GM21528 (cell line): ENCODE results near the gene EVI5L.

Experiments used
- ATAC-seq: cut with Tn5 transposase; IDR thresholded peaks from one replicate; pipeline ENCODE4 v1.9.1; 2021; ENCODE audit warnings: mild to moderate bottlenecking, moderate library complexity; ENCODE audit not compliant: unreplicated experiment, low FRiP score

Gene EVI5L

DNA sequence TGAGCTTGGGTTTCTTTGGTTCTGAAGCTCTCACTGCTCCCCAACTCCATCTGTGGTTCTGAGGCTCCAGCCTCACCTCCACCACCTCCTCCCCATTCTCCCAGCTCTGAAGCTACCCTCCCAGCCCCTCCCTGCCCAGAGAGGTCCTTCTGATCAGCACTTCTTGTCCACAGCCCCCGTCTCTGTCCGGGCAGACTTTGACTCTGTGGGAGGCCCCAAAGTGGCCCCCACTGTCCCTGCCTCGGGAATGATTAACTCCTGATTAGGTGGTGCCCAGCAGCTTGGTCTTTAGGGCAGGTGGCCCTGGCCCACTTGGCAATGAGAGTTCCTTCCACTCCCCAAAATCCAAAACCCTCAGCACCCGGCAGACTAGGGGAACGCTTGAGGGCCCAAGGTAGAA is 14.4 kb downstream of the EVI5L start:
- ATAC-seq = no peak

DNA sequence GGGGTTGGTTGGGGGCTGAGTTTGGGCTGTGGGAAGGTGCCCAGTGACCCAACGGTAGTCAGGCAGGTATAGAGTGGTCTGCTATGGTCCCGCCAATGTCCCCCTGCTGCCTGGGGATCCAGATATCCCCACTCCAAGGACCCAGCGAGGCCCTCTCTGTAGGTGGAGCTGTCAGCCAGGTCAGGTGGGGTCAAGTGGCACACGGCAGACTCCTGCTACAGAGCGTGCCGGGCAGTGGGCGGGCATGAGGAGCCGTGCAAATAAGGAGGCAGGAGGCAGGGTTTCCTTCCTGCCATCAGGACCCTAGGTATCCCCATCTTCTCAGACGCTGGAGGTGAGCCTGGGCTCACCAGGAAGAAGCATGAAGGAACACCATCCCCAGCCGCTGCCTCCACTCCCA is 14.9 kb downstream of the EVI5L start:
- ATAC-seq = no peak

- ATAC-seq = no peak
Observed at GRCh38 chr19:7845390-7846154, 15.6 kb downstream of the EVI5L start.

- ATAC-seq = no peak
Observed at GRCh38 chr19:7846155-7846646, 16.2 kb downstream of the EVI5L start.

- no peak for ATAC-seq
Observed at GRCh38 chr19:7847664-7848063, 17.6 kb downstream of the EVI5L start.

DNA sequence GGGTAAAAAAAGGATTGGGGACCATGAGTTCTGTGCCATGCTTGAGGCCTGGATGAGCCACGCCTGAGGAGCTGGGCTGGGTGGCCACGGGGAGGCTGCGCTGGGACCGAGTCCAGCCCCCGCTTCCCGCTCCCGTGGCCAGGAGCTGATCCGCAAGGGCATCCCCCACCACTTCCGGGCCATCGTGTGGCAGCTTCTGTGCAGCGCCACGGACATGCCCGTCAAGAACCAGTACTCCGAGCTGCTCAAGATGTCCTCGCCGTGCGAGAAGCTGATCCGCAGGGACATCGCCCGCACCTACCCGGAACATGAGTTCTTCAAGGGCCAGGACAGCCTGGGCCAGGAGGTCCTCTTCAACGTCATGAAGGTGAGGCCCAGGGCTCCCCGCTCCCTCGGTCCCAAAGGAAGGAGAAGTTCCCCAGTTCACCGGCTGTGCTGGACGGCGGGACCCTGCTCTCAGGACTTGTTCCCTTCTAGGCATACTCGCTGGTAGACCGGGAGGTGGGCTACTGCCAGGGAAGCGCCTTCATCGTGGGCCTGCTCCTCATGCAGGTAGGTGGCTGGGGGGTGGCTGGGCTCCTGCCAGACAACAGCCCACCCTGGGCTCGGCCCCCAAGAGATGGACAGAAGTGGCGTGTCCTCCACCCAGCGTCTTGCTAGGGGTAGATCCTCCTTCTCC is 18.9 kb downstream of the EVI5L start:
- no peak for ATAC-seq

- no peak for ATAC-seq
Observed at GRCh38 chr19:7849631-7849999, 19.6 kb downstream of the EVI5L start.

DNA sequence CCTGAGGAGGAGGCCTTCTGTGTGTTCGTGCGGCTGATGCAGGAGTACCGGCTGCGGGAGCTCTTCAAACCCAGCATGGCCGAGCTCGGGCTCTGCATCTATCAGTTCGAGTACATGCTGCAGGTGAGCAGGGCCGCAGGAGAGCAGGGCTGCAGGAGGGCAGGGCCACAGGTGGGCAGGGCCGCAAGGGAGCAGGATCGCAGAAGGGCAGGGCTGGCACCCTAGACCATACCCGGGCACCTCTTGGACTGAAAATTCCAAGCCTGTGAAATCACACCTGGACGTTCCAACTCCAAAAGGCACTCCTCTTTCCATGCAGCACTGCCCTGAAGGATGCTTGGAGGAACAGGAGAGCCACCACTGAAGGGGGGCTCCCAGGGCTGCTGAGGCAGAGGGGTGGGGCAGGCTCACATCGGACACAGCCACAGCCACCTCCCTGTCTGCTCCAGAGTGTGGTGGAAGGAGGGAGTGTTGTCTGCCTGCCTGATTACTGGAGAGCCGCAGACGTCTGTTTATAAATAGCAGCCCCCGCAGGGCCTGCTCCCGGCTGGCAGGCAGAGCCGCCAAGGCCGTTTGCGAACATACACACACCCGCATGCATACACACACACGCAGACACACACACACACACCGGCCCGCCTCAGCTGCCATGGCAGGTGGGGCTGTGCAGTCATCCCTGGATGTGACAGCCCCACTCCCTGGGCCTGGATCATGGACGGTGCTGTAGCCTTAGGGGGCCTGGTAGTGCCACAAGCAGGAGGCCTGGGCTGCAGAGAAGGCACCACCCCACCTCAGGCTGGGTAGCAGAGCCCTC is 20.2 kb downstream of the EVI5L start:
- ATAC-seq = no peak

DNA sequence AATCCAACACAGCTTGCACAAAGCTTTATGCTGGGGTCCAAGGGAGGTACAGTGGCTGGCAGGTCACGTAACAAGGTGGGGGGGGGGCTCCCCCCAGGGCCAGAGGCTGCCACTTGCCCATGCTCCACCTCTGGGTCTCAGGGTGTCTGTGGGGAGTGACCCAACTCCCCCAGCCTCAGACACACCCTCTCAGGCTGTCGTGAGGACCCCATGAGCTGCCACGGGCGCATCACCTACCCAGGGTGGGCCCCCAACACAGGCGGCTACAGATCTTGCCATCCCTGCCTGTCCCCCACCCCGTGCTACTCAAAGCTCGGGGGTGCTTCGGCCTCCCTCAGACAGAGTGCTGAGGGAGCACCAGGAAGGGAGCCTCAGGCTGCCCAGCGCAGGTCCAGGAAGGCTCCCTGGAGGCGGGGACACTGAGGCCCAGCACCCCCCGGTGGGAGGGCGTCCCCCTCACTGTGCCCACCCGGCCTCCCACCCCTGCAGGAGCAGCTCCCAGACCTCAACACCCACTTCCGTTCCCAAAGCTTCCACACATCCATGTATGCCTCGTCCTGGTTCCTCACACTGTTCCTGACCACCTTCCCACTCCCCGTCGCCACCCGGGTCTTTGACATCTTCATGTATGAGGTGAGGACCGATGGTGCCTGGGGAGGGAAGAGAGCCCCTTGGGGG is 21.1 kb downstream of the EVI5L start:
- no peak for ATAC-seq

- ATAC-seq = no peak
Observed at GRCh38 chr19:7851623-7852500, 21.8 kb downstream of the EVI5L start.

GRCh38 chr19:7852851-7853769 is 23.1 kb downstream of the EVI5L start:
- ATAC-seq = no peak

- ATAC-seq = no peak
Observed at GRCh38 chr19:7853770-7854128, 23.7 kb downstream of the EVI5L start.

DNA sequence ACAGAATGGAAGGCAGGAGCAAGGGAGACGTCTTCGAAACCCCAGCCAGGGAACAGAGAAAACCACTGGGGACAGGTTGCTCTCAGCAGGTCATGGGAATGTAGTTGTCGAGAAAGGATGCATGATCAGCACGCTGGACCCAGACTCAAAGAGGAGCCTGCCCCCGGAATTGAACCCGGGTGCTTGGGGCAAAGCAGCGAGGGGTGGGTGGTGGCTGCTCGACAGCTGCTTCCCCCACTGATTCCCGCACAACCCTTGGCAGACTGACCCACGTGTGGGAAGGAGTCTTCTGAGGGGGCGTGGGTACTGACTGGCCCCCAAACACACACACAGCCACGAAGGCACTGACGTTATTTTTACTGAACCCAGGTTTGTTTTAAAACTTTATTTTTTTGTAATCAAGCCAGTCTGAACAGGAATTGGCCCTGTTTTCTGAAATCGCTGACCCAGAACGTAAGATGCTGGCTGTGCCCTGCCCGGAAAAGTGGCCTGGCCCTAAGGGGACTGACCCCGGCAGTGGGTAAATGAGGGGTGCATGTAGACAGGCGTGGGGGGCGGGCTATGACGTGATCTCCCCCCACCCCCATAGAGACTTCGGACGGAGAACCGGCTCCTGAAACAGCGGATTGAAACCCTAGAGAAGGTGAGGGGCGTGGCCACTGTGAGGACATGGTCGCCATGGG is 25.5 kb downstream of the EVI5L start:
- ATAC-seq = no peak

DNA sequence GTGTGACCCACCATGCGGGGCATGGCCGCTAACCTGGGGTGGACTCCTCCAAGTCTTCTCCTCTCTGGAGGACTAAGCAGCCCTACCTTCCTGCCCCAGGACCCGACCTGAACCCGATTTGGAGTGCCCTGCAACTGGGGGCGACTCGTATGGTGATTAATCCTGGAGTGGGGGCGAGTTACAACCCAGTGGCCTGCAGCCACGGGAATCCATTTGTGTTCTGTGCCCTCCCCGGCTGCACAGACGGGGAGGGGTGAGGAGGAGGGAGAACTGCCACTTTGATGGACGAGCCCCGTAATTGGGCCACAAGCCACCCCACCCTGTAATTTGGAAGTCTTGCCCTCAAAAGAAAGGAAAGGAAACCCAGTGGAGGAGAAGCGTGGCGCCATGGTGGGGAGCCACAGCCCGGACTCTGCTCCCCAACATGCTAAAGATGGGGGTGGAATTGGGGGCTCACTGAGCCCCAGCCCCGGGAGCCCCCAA is 26.1 kb downstream of the EVI5L start:
- no peak for ATAC-seq

GRCh38 chr19:7856679-7857663 is 27.0 kb downstream of the EVI5L start:
- ATAC-seq = no peak

- no peak for ATAC-seq
Observed at GRCh38 chr19:7857727-7858108, 27.7 kb downstream of the EVI5L start.
